H9 (cell line): ENCODE measurements around the gene GRXCR2. TPM values are rescaled to one million over a fixed set of nuclear protein-coding genes. Genes with fewer than 3 reads are reported as not detected.

ENCODE experiments used
- DNase-seq: peaks from one replicate; pipeline ENCODE4 v3.0.0-alpha.2; 2017
- H2AFZ ChIP-seq: one replicate; pipeline ENCODE4 v1.6.1; 2013; ENCODE audit warnings: mild to moderate bottlenecking, low read length, control low read depth, moderate library complexity
- H2AK5ac ChIP-seq: 2 replicates; pipeline ENCODE4 v1.6.1; 2013; ENCODE audit warnings: low read length, control low read depth, mixed read lengths; ENCODE audit not compliant: insufficient read length
- H2BK120ac ChIP-seq: one replicate; pipeline ENCODE4 v1.6.1; 2013; ENCODE audit warnings: low read depth, mild to moderate bottlenecking, low read length, control low read depth, inconsistent platforms; ENCODE audit not compliant: poor library complexity, severe bottlenecking
- H2BK12ac ChIP-seq: 2 replicates; pipeline ENCODE4 v1.6.1; 2013; ENCODE audit warnings: low read length, control low read depth, mixed read lengths, low read depth; ENCODE audit not compliant: insufficient read length
- H2BK15ac ChIP-seq: 2 replicates; pipeline ENCODE4 v1.6.1; 2013; ENCODE audit warnings: low read depth, low read length, control low read depth
- H2BK20ac ChIP-seq: one replicate; pipeline ENCODE4 v1.6.1; 2013; ENCODE audit warnings: low read depth, mild to moderate bottlenecking, low read length, control low read depth, inconsistent platforms; ENCODE audit not compliant: poor library complexity, severe bottlenecking
- H2BK5ac ChIP-seq: 2 replicates; pipeline ENCODE4 v1.6.1; 2013; ENCODE audit warnings: low read length, control low read depth, mixed read lengths; ENCODE audit not compliant: insufficient read length
- H3K14ac ChIP-seq: 2 replicates; pipeline ENCODE4 v1.6.1; 2013; ENCODE audit warnings: low read length, control low read depth; ENCODE audit not compliant: insufficient read depth
- H3K18ac ChIP-seq: 2 replicates; pipeline ENCODE4 v1.6.1; 2013; ENCODE audit warnings: low read depth, mild to moderate bottlenecking, mixed read lengths, low read length, control low read depth; ENCODE audit not compliant: insufficient read length
- H3K23ac ChIP-seq: 2 replicates; pipeline ENCODE4 v1.6.1; 2013; ENCODE audit warnings: low read length, control low read depth, mixed read lengths, low read depth; ENCODE audit not compliant: insufficient read length
- H3K23me2 ChIP-seq: 2 replicates; pipeline ENCODE4 v1.6.1; 2013; ENCODE audit warnings: low read depth, mild to moderate bottlenecking, mixed read lengths, low read length, control low read depth; ENCODE audit not compliant: insufficient read length, poor library complexity, severe bottlenecking
- H3K27ac ChIP-seq: 2 replicates; pipeline ENCODE4 v1.5.1; 2013; ENCODE audit warnings: low read length, control low read depth, mixed read lengths, low read depth; ENCODE audit not compliant: insufficient read length
- H3K27me3 ChIP-seq: 2 replicates; pipeline ENCODE4 v1.6.1; 2013; ENCODE audit warnings: low read length, control low read depth, inconsistent platforms; ENCODE audit not compliant: insufficient read depth
- H3K4ac ChIP-seq: 2 replicates; pipeline ENCODE4 v1.6.1; 2013; ENCODE audit warnings: low read depth, mild to moderate bottlenecking, control low read depth, inconsistent platforms, low read length, moderate library complexity
- H3K4me1 ChIP-seq: 2 replicates; pipeline ENCODE4 v1.6.1; 2013; ENCODE audit warnings: low read length, control low read depth, inconsistent platforms; ENCODE audit not compliant: insufficient read depth
- H3K4me2 ChIP-seq: 2 replicates; pipeline ENCODE4 v1.6.1; 2013; ENCODE audit warnings: low read length, control low read depth, mixed read lengths; ENCODE audit not compliant: insufficient read length, insufficient read depth
- H3K56ac ChIP-seq: 2 replicates; pipeline ENCODE4 v1.6.1; 2013; ENCODE audit warnings: low read depth, mild to moderate bottlenecking, mixed read lengths, low read length, control low read depth; ENCODE audit not compliant: insufficient read length
- H3K79me1 ChIP-seq: 2 replicates; pipeline ENCODE4 v1.6.1; 2013; ENCODE audit warnings: low read depth, mild to moderate bottlenecking, moderate library complexity, low read length, control low read depth, inconsistent platforms; ENCODE audit not compliant: insufficient read depth, poor library complexity, severe bottlenecking
- H3K79me2 ChIP-seq: 2 replicates; pipeline ENCODE4 v1.6.1; 2013; ENCODE audit warnings: low read length, control low read depth, inconsistent platforms; ENCODE audit not compliant: insufficient read depth
- H3K9ac ChIP-seq: 2 replicates; pipeline ENCODE4 v1.6.1; 2013; ENCODE audit warnings: low read length, control low read depth, mixed read lengths; ENCODE audit not compliant: insufficient read length; ENCODE audit errors: extremely low read depth
- H3K9me3 ChIP-seq: one replicate; pipeline ENCODE4 v1.6.1; 2013; ENCODE audit warnings: low read depth, low read length, inconsistent platforms; ENCODE audit not compliant: control insufficient read depth
- H3T11ph ChIP-seq: one replicate; pipeline ENCODE4 v1.6.1; 2013; ENCODE audit warnings: mild to moderate bottlenecking, low read length, control low read depth, inconsistent platforms
- H4K20me1 ChIP-seq: one replicate; pipeline ENCODE4 v1.6.1; 2013; ENCODE audit not compliant: control insufficient read depth, insufficient read length, insufficient read depth
- H4K5ac ChIP-seq: 2 replicates; pipeline ENCODE4 v1.6.1; 2013; ENCODE audit warnings: low read depth, mild to moderate bottlenecking, mixed read lengths, low read length, control low read depth; ENCODE audit not compliant: insufficient read length
- H4K8ac ChIP-seq: replicated peaks from 2 replicates; pipeline ENCODE4 v1.6.1; 2013; ENCODE audit warnings: low read length, control low read depth, mixed read lengths, low read depth; ENCODE audit not compliant: insufficient read length
- H4K91ac ChIP-seq: 2 replicates; pipeline ENCODE4 v1.6.1; 2013; ENCODE audit warnings: low read depth, mild to moderate bottlenecking, moderate library complexity, mixed read lengths, low read length, control low read depth; ENCODE audit not compliant: insufficient read length
- H3K27ac Mint-ChIP-seq, 3 experiments: 2 replicates in 2 of 3; 3 replicates in 1 of 3; pipeline ENCODE4 v1.8.0; 2020 to 2021; ENCODE audit warnings: mixed read lengths in 3 of 3, mild to moderate bottlenecking in 1 of 3, moderate library complexity in 1 of 3
- H3K27me3 Mint-ChIP-seq: 2 replicates; pipeline ENCODE4 v1.8.0; 2021; ENCODE audit warnings: low read depth, mild to moderate bottlenecking, moderate library complexity, mixed read lengths
- H3K36me3 Mint-ChIP-seq, 3 experiments: 2 replicates in 2 of 3; 3 replicates in 1 of 3; pipeline ENCODE4 v1.8.0; 2020 to 2021; ENCODE audit warnings: low read depth in 3 of 3, mixed read lengths in 3 of 3; ENCODE audit not compliant: insufficient read depth in 1 of 3
- H3K4me1 Mint-ChIP-seq, 2 experiments: 2 replicates each; pipeline ENCODE4 v1.8.0; 2020; ENCODE audit warnings: mixed read lengths in 2 of 2
- H3K4me3 Mint-ChIP-seq, 2 experiments: 2 replicates in 1 of 2; 3 replicates in 1 of 2; pipeline ENCODE4 v1.8.0; 2020 to 2021; ENCODE audit warnings: mild to moderate bottlenecking in 2 of 2, mixed read lengths in 2 of 2, moderate library complexity in 1 of 2
- H3K9me3 Mint-ChIP-seq, 2 experiments: 2 replicates in 1 of 2; 3 replicates in 1 of 2; pipeline ENCODE4 v1.8.0; 2020; ENCODE audit warnings: mild to moderate bottlenecking in 2 of 2, mixed read lengths in 2 of 2, moderate library complexity in 1 of 2
- WGBS: extraction: QIAGEN DNeasy Blood & Tissue Kit; methylation state at CpG from one replicate; pipeline ENCODE4 v1.1.7; 2013; ENCODE audit warnings: missing lambda C conversion rate, low lambda C conversion rate, mixed read lengths; ENCODE audit not compliant: insufficient read length; ENCODE audit errors: extremely low coverage; 5-methylcytosine and 5-hydroxymethylcytosine counted together
- total RNA-seq: library from RNA; stranded (reverse); gene quantifications from 2 replicates; pipeline ENCODE4 v1.2.1, GENCODE V29; 2021
- TF ChIP-seq, protein P1 (sequence below): fragments of 200-600 bp; sonication (generic); conservative IDR thresholded peaks from 3 replicates; pipeline ENCODE4 v1.8.0; 2021; ENCODE audit warnings: antibody characterized with exemption, mild to moderate bottlenecking

The GRXCR2 gene
- total RNA-seq, 1 experiment from 2014 or later: not detected

DNA sequence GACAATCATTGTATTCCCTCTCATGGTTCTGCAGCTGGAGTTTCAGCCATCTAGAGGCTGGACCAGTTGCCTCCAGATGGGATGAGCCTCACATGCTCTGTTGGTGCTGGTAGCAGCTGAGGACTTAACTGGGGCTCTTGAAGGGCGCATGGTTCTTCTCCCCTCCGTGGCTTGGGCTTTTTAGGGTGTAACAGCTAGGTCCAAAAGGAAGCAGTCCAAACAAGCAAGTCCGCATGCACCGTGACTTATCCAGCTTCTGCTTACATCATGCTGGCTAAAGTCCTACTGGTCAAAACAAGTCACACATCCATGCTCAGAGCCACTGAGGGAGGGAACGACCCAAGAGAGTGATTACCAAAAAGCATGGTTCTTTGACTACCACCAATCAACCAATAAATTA lies 31.9 kb upstream of the GRXCR2 start:
- H3K4me1 ChIP-seq: no peaks in the 10 kb centered on the region
- no peak overlapping the region for H4K5ac ChIP-seq
- H3K23ac ChIP-seq: no peak overlapping the region
- TF ChIP-seq, protein P1, sequence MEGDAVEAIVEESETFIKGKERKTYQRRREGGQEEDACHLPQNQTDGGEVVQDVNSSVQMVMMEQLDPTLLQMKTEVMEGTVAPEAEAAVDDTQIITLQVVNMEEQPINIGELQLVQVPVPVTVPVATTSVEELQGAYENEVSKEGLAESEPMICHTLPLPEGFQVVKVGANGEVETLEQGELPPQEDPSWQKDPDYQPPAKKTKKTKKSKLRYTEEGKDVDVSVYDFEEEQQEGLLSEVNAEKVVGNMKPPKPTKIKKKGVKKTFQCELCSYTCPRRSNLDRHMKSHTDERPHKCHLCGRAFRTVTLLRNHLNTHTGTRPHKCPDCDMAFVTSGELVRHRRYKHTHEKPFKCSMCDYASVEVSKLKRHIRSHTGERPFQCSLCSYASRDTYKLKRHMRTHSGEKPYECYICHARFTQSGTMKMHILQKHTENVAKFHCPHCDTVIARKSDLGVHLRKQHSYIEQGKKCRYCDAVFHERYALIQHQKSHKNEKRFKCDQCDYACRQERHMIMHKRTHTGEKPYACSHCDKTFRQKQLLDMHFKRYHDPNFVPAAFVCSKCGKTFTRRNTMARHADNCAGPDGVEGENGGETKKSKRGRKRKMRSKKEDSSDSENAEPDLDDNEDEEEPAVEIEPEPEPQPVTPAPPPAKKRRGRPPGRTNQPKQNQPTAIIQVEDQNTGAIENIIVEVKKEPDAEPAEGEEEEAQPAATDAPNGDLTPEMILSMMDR: no peak
- H3K4me2 ChIP-seq: no peak overlapping the region
- no peaks in the 10 kb centered on the region for H4K20me1 ChIP-seq
- H2AFZ ChIP-seq: no peak overlapping the region
- Mint-ChIP-seq H3K27me3 (no peaks in the 10 kb centered on the region), H3K4me1 (peaks cover 4% of the 10 kb centered on the region in 2 experiments), H3K36me3 (peaks cover 0 to 7% (median 7%) of the 10 kb centered on the region in 3 experiments; a peak in 4 of 7 replicates), H3K27ac (no peak overlapping the region), H3K9me3 (peaks cover 7 to 11% of the 10 kb centered on the region in 2 experiments; a peak in 3 of 5 replicates), H3K4me3 (no peak overlapping the region)
- no peak overlapping the region for H3K56ac ChIP-seq
- no peak overlapping the region for H3K14ac ChIP-seq
- H3K9ac ChIP-seq: no peak overlapping the region
- H2BK20ac ChIP-seq: no peak overlapping the region
- no peak overlapping the region for H3K18ac ChIP-seq
- no peaks in the 10 kb centered on the region for H3K9me3 ChIP-seq
- no peak overlapping the region for H4K91ac ChIP-seq
- DNase-seq: no peak
- no peak overlapping the region for H4K8ac ChIP-seq
- H2BK120ac ChIP-seq: no peak overlapping the region
- no peaks in the 10 kb centered on the region for H3K79me1 ChIP-seq
- H3K23me2 ChIP-seq: no peaks in the 10 kb centered on the region
- no CpG with 5 or more reads among the region's 5 CpGs for WGBS
- no peaks in the 10 kb centered on the region for H3K27me3 ChIP-seq
- H3T11ph ChIP-seq: no peak overlapping the region
- no peak overlapping the region for H2BK5ac ChIP-seq
- no peaks in the 10 kb centered on the region for H3K79me2 ChIP-seq
- no peak overlapping the region for H2AK5ac ChIP-seq
- no peak overlapping the region for H2BK12ac ChIP-seq
- no peak overlapping the region for H3K27ac ChIP-seq
- H2BK15ac ChIP-seq: no peak overlapping the region
- no peak overlapping the region for H3K4ac ChIP-seq
